ENCODE data around the gene METTL2B.
A peak's percentile ranks its signal among the peaks of the same experiment; 100 is the strongest.
"Not testable (repeated sequence)": the region's sequence is repeated elsewhere in the genome, so short reads cannot be mapped to it uniquely, and the experiment has no call there.

METTL2B gene

GRCh38 chr7:128455543-128456254 is 20.8 kb upstream of the METTL2B start, which contains the start of gene HILPDA:
Gene HILPDA, plus strand, starts transcription at chr7:128455878. Its CDS starts 1,391 bp downstream, at chr7:128457269.
- peak; percentile 95 to 97 for DNase-seq

GRCh38 chr7:128456255-128456725 is 20.3 kb upstream of the METTL2B start:
- DNase-seq, result no peak

- not testable (repeated sequence) for DNase-seq
Observed at GRCh38 chr7:128457385-128457784, 19.2 kb upstream of the METTL2B start.

GRCh38 chr7:128458956-128459355 is 17.6 kb upstream of the METTL2B start:
- DNase-seq, result no peak

GRCh38 chr7:128459394-128459878 is 17.1 kb upstream of the METTL2B start:
- peak; percentile 76 for DNase-seq

- DNase-seq, result no peak
Observed at GRCh38 chr7:128462460-128462859, 14.1 kb upstream of the METTL2B start.

- not testable (repeated sequence) for DNase-seq
Observed at GRCh38 chr7:128463345-128463744, 13.2 kb upstream of the METTL2B start.

GRCh38 chr7:128463933-128464332 is 12.6 kb upstream of the METTL2B start:
- DNase-seq, result not testable (repeated sequence)

GRCh38 chr7:128466871-128467270 is 9.7 kb upstream of the METTL2B start:
- DNase-seq, result not testable (repeated sequence)

- not testable (repeated sequence) for DNase-seq
Observed at GRCh38 chr7:128477336-128477690, 765 bp downstream of the METTL2B start.

GRCh38 chr7:128479082-128479481 is 2.5 kb downstream of the METTL2B start:
- not testable (repeated sequence) for DNase-seq

- not testable (repeated sequence) for DNase-seq
Observed at GRCh38 chr7:128488134-128488533, 11.6 kb downstream of the METTL2B start.

- DNase-seq, result no peak
Observed at GRCh38 chr7:128497405-128497804, 20.9 kb downstream of the METTL2B start.

GRCh38 chr7:128505416-128505815 is 28.9 kb downstream of the METTL2B start:
- peak in 1 of 2 donors; percentile 26 for DNase-seq

- DNase-seq, result not testable (repeated sequence)
Observed at GRCh38 chr7:128506819-128507218, 30.3 kb downstream of the METTL2B start.

GRCh38 chr7:128507321-128507993 is 30.9 kb downstream of the METTL2B start:
- DNase-seq, result not testable (repeated sequence)

GRCh38 chr7:128511692-128512091 is 35.1 kb downstream of the METTL2B start:
- DNase-seq, result not testable (repeated sequence)

- DNase-seq, result not testable (repeated sequence)
Observed at GRCh38 chr7:128515232-128515631, 38.7 kb downstream of the METTL2B start.

- DNase-seq, result not testable (repeated sequence)
Observed at GRCh38 chr7:128517023-128517422, 40.5 kb downstream of the METTL2B start.

- DNase-seq, result peak; percentile 84 to 92
Observed at GRCh38 chr7:128523226-128523931, 46.8 kb downstream of the METTL2B start.

GRCh38 chr7:128523932-128524524 is 47.5 kb downstream of the METTL2B start:
- DNase-seq, result not testable (repeated sequence)

- not testable (repeated sequence) for DNase-seq
Observed at GRCh38 chr7:128525584-128525983, 49.0 kb downstream of the METTL2B start.

Measured in inflammatory macrophage (primary cell).